K562 (cell line): ENCODE data around the gene ASB18. TPM values are rescaled to one million over a fixed set of nuclear protein-coding genes. Genes with fewer than 3 reads are reported as not detected.

ENCODE experiments used
- ATAC-seq: fragments of 200-7000 bp; cut with Tn5 transposase; 3 replicates; pipeline ENCODE4 v1.9.1; 2020; ENCODE audit warnings: moderate library complexity
- BruUV-seq: library from RNA; stranded (reverse); fragments of 400-500 nt; replicated peaks from 2 replicates; lab custom pipeline; 2021; lab: Mats Ljungman, UMichigan
- CTCF ChIA-PET: fragments of 300-600 bp; formaldehyde crosslinking; extraction: SDS; loops from one replicate; lab custom pipeline; 2021; ENCODE audit warnings: low intra/inter-chr PET ratio; lab: Yijun Ruan, JAX
- POLR2A ChIA-PET: fragments of 300-600, 350-650 bp; sonication (Branson Sonifier 250); formaldehyde crosslinking; extraction: SDS; loops from one replicate; lab custom pipeline; 2021; ENCODE audit warnings: antibody characterized with exemption, inconsistent platforms; lab: Yijun Ruan, JAX
- DNase-seq, 4 experiments: peaks; one replicate each; pipeline versions ENCODE4 v3.0.0 to v3.0.0-alpha.2; 2011 to 2018; ENCODE audit warnings: low spot score in 3 of 4, mixed read lengths in 3 of 4; ENCODE audit errors: extremely low read depth in 1 of 4
- FAIRE-seq: peaks from 2 replicates; lab custom pipeline; 2011; peaks lifted over from hg19 to GRCh38; lab: Jason Lieb, UNC
- H2AFZ ChIP-seq: 2 replicates; pipeline ENCODE4 v1.6.0; 2011; ENCODE audit warnings: low read depth, low read length, control low read depth, inconsistent platforms
- H3K27ac ChIP-seq: fragments of 200-600 bp; 3 replicates; pipeline ENCODE4 v1.8.0; 2011; ENCODE audit warnings: low read depth, mild to moderate bottlenecking, control low read depth, inconsistent platforms, low read length, moderate library complexity, mixed read lengths; ENCODE audit errors: extremely low read depth
- H3K27me3 ChIP-seq, 2 experiments: fragments of 300-600 bp in 1 of 2; 2 replicates in 1 of 2; 3 replicates in 1 of 2; pipeline versions ENCODE4 v1.6.0 to v1.8.0; 2011; ENCODE audit warnings: inconsistent platforms in 2 of 2, low read length in 2 of 2, mild to moderate bottlenecking in 1 of 2, mixed read lengths in 1 of 2, moderate library complexity in 1 of 2; ENCODE audit not compliant: control insufficient read depth in 2 of 2, insufficient read depth in 2 of 2
- H3K36me3 ChIP-seq: fragments of 300-600 bp; 3 replicates; pipeline ENCODE4 v1.8.0; 2011; ENCODE audit warnings: mild to moderate bottlenecking, low read length, inconsistent platforms; ENCODE audit not compliant: control insufficient read depth, insufficient read depth
- H3K4me1 ChIP-seq, 2 experiments: fragments of 200-600 bp in 1 of 2; replicated peaks in 1 of 2; 2 replicates in 1 of 2; 3 replicates in 1 of 2; pipeline versions ENCODE4 v1.5.1 to v1.8.0; 2011; ENCODE audit warnings: inconsistent platforms in 2 of 2, low read length in 2 of 2, mild to moderate bottlenecking in 1 of 2, mixed read lengths in 1 of 2, moderate library complexity in 1 of 2; ENCODE audit not compliant: control insufficient read depth in 2 of 2, insufficient read depth in 2 of 2
- H3K4me2 ChIP-seq: 2 replicates; pipeline ENCODE4 v1.6.1; 2011; ENCODE audit warnings: low read length, control low read depth, inconsistent platforms, mixed read lengths; ENCODE audit not compliant: insufficient read depth
- H3K4me3 ChIP-seq: fragments of 200-600 bp; sonication (generic), shearing (Covaris generic); 2 replicates; pipeline ENCODE4 v1.5.1; 2016; ENCODE audit warnings: control low read depth, inconsistent platforms
- H3K79me2 ChIP-seq: fragments of 200-600 bp; 3 replicates; pipeline ENCODE4 v1.8.0; 2011; ENCODE audit warnings: low read length, inconsistent platforms; ENCODE audit not compliant: control insufficient read depth, insufficient read depth
- H3K9ac ChIP-seq, 2 experiments: 2 replicates each; pipeline versions ENCODE4 v1.6.0 to v1.6.1; 2011; ENCODE audit warnings: low read depth in 2 of 2, low read length in 2 of 2, control low read depth in 1 of 2, inconsistent platforms in 1 of 2, mild to moderate bottlenecking in 1 of 2, mixed read lengths in 1 of 2; ENCODE audit not compliant: insufficient read depth in 1 of 2
- H3K9me1 ChIP-seq: one replicate; pipeline ENCODE4 v1.6.0; 2011; ENCODE audit warnings: inconsistent platforms, mild to moderate bottlenecking, low read length, moderate library complexity; ENCODE audit not compliant: control insufficient read depth, insufficient read depth
- H3K9me3 ChIP-seq: replicated peaks from 2 replicates; pipeline ENCODE4 v1.5.1; 2011; ENCODE audit warnings: low read depth, low read length, inconsistent platforms; ENCODE audit not compliant: control insufficient read depth, insufficient read depth
- H4K20me1 ChIP-seq: replicated peaks from 2 replicates; pipeline ENCODE4 v1.6.1; 2011; ENCODE audit warnings: low read length, inconsistent platforms, mixed read lengths; ENCODE audit not compliant: control insufficient read depth, insufficient read depth
- BRCA1 ChIP-seq, 2 experiments: fragments of 450-650 bp in 1 of 2; sonication (generic) in 1 of 2; formaldehyde crosslinking in 1 of 2; IDR thresholded peaks; 2 replicates each; pipeline versions ENCODE4 v1.5.0 to v1.6.1; 2017 to 2020; ENCODE audit warnings: mild to moderate bottlenecking in 1 of 2, missing genetic modification reagents in 1 of 2
- CBX5 ChIP-seq: IDR thresholded peaks from 2 replicates; pipeline ENCODE4 v1.6.1; 2014; ENCODE audit warnings: low read depth, borderline replicate concordance
- ETS1 ChIP-seq: conservative IDR thresholded peaks from 2 replicates; pipeline ENCODE4 v1.6.1; 2011; ENCODE audit warnings: low read depth, mild to moderate bottlenecking, low read length; ENCODE audit not compliant: control insufficient read depth
- FOXP4 ChIP-seq: sonication (generic); formaldehyde crosslinking; IDR thresholded peaks from 2 replicates; pipeline ENCODE4 v1.8.0; 2022; ENCODE audit warnings: mild to moderate bottlenecking, missing genetic modification reagents, borderline replicate concordance
- HMGN3 ChIP-seq: IDR thresholded peaks from 2 replicates; pipeline ENCODE4 v1.6.1; 2011; ENCODE audit warnings: borderline replicate concordance, low read depth, mild to moderate bottlenecking, mixed read lengths, low read length; ENCODE audit not compliant: insufficient read length; ENCODE audit errors: extremely low read depth
- MBD2 ChIP-seq: sonication (generic); IDR thresholded peaks from 2 replicates; pipeline ENCODE4 v1.6.1; 2016; ENCODE audit warnings: low read depth, borderline replicate concordance
- MCM3 ChIP-seq: fragments of 450-650 bp; IDR thresholded peaks from 2 replicates; pipeline ENCODE4 v1.6.1; 2016
- MEF2D ChIP-seq: conservative IDR thresholded peaks from 2 replicates; pipeline ENCODE4 v1.6.1; 2016; ENCODE audit warnings: low read depth, missing genetic modification characterization, missing compliant biosample characterization
- MXD1 ChIP-seq: fragments of 250-450 bp; sonication (Bioruptor Pico); IDR thresholded peaks from 2 replicates; pipeline ENCODE4 v1.8.0; 2021; ENCODE audit warnings: borderline replicate concordance, mild to moderate bottlenecking, moderate library complexity; ENCODE audit not compliant: poor library complexity, severe bottlenecking
- RCOR1 ChIP-seq, 2 experiments: IDR thresholded peaks; 2 replicates each; pipeline ENCODE4 v1.6.1; 2012; ENCODE audit warnings: low read depth in 2 of 2, low read length in 2 of 2, borderline replicate concordance in 1 of 2, improper control_type of control experiment in 1 of 2
- RNF219 ChIP-seq: fragments of 250-450 bp; sonication (Bioruptor Pico); IDR thresholded peaks from 2 replicates; pipeline ENCODE4 v1.5.0; 2022; ENCODE audit warnings: mild to moderate bottlenecking
- TAF15 ChIP-seq: fragments of 200-400 bp; formaldehyde crosslinking; IDR thresholded peaks from 2 replicates; pipeline ENCODE4 v1.6.1; 2017; ENCODE audit warnings: mild to moderate bottlenecking, low read depth, low read length, moderate library complexity
- TEAD2 ChIP-seq: fragments of 450-650 bp; IDR thresholded peaks from 2 replicates; pipeline ENCODE4 v1.6.1; 2016; ENCODE audit warnings: missing genetic modification characterization, control low read depth, missing compliant biosample characterization
- ZFP1 ChIP-seq: fragments of 450-650 bp; formaldehyde crosslinking; IDR thresholded peaks from 2 replicates; pipeline ENCODE4 v1.4.0; 2020; ENCODE audit warnings: mild to moderate bottlenecking, mixed read lengths
- ZNF41 ChIP-seq: fragments of 250-450 bp; sonication (Bioruptor Pico); conservative IDR thresholded peaks from 2 replicates; pipeline ENCODE4 v1.4.0; 2020; ENCODE audit warnings: mild to moderate bottlenecking
- ZNF511 ChIP-seq: sonication (generic); formaldehyde crosslinking; IDR thresholded peaks from 2 replicates; pipeline ENCODE4 v1.8.0; 2022; ENCODE audit warnings: mild to moderate bottlenecking, missing genetic modification reagents
- ZNF586 ChIP-seq: fragments of 450-650 bp; formaldehyde crosslinking; conservative IDR thresholded peaks from 2 replicates; pipeline ENCODE4 v1.4.0; 2020; ENCODE audit warnings: mild to moderate bottlenecking, moderate library complexity
- WGBS: fragments of 100-300 bp; shearing (Covaris generic); methylation state at CpG from one replicate; pipeline ENCODE4 v1.1.6; 2016; ENCODE audit warnings: low coverage, mixed read lengths; ENCODE audit not compliant: insufficient coverage; ENCODE audit errors: missing lambda C conversion rate; 5-methylcytosine and 5-hydroxymethylcytosine counted together
- in situ Hi-C: fragments of 300-500 bp; cut with MboI; formaldehyde crosslinking; loops from 4 replicates; pipeline ENCODE4 v1.15.0; 2018; ENCODE audit warnings: inconsistent platforms, mixed read lengths
- intact Hi-C: fragments of 100-400 bp; cut with micrococcal nuclease; formaldehyde crosslinking; loops from 2 replicates; pipeline ENCODE4 v1.14.2; 2022
- polyA plus RNA-seq, 8 experiments: library from polyadenylated mRNA; depleted of rRNA in 4 of 8; stranded (reverse) in 5 of 8; unstranded in 3 of 8; fragments of >200 nt; fragmentation: Nextera tagmentation in 2 of 8; fragmentation: Illumina TruSeq in 1 of 8; extraction: Ambion mirVana in 2 of 8; extraction: Trizol in 1 of 8; gene quantifications; 2 replicates each; pipeline versions ENCODE4 v1.2.1 to v1.2.3, GENCODE V29; 2011 to 2014; ENCODE audit warnings: inconsistent platforms in 1 of 8, missing spikeins in 1 of 8
- total RNA-seq, 7 experiments: library from RNA; depleted of rRNA in 6 of 7; stranded (reverse); fragments of >200 nt in 6 of 7; fragmentation: Illumina TruSeq in 2 of 7; extraction: Trizol in 2 of 7; gene quantifications; 2 replicates each; pipeline versions ENCODE4 v1.2.1 to v1.2.3, GENCODE V29; 2011 to 2021; ENCODE audit warnings: low replicate concordance in 1 of 7

The ASB18 gene
- total and polyA plus RNA-seq, 9 of the 15 experiments (the other 6 are each of a cell fraction or from before 2014, with no cell fraction given), result not detected

- ChIA-PET CTCF (no interaction called here), POLR2A (no interaction called here)
- no peak for DNase-seq
- Histone ChIP-seq H3K4me2 (no peak overlapping the region), H3K79me2 (no peaks in the 10 kb centered on the region), H3K27me3 (peaks cover 0 to 16% of the 10 kb centered on the region in 2 experiments; a peak in 2 of 5 replicates), H2AFZ (no peak overlapping the region), H3K36me3 (no peaks in the 10 kb centered on the region), H3K4me1 (no peaks in the 10 kb centered on the region), H3K9ac (no peak overlapping the region), H4K20me1 (no peaks in the 10 kb centered on the region), H3K27ac (no peak overlapping the region), H3K4me3 (no peak overlapping the region), H3K9me1 (no peaks in the 10 kb centered on the region), H3K9me3 (no peaks in the 10 kb centered on the region)
- BruUV-seq, result no TSS peak
- in situ Hi-C loops, result no loop called here
- FAIRE-seq, result no peak
- 9% methylated on average over 2 of the region's 2 CpGs for WGBS
- no peak for ATAC-seq
- intact Hi-C loops, result no loop called here
- TF ChIP-seq FOXP4 (CRISPR knock-in tag) (no peak), TAF15 (no peak), RNF219 (CRISPR knock-in tag) (no peak), ETS1 (no peak), HMGN3 (no peak), RCOR1 (IDR thresholded peaks at IDR 0.05; ENCODE audit: borderline replicate concordance in 1 of 2, low read depth in 2 of 2, low read length in 2 of 2) (no peak), ZFP1 (CRISPR knock-in tag) (no peak), TEAD2 (tag) (no peak), CBX5 (no peak), MXD1 (CRISPR knock-in tag) (no peak), ZNF41 (CRISPR knock-in tag) (no peak), MCM3 (no peak), MBD2 (no peak), MEF2D (tag) (no peak), BRCA1 (IDR thresholded peaks at IDR 0.05) (no peak), BRCA1 (CRISPR knock-in tag; IDR thresholded peaks at IDR 0.05) (no peak), ZNF511 (no peak), ZNF586 (CRISPR knock-in tag) (no peak)
Measured at GRCh38 chr2:236190674-236191073, 73.5 kb downstream of the ASB18 start.
